Rectal smooth muscle tissue (tissue), 1 donor: ENCODE measurements around the gene CDKAL1.
"Not testable (repeated sequence)": the region's sequence is repeated elsewhere in the genome, so short reads cannot be mapped to it uniquely, and the experiment has no call there.

Source experiments
- H3K27ac ChIP-seq: one replicate; pipeline ENCODE4 v1.7.0; 2013; ENCODE audit warnings: low read depth, low read length, inconsistent platforms
- H3K27me3 ChIP-seq: one replicate; pipeline ENCODE4 v1.7.0; 2013; ENCODE audit warnings: low read length; ENCODE audit not compliant: control insufficient read depth, insufficient read depth
- H3K36me3 ChIP-seq: one replicate; pipeline ENCODE4 v1.7.0; 2013; ENCODE audit warnings: low read length; ENCODE audit not compliant: control insufficient read depth, insufficient read depth
- H3K4me1 ChIP-seq: one replicate; pipeline ENCODE4 v1.7.0; 2013; ENCODE audit warnings: low read length; ENCODE audit not compliant: control insufficient read depth, insufficient read depth
- H3K4me3 ChIP-seq: one replicate; pipeline ENCODE4 v1.7.0; 2013; ENCODE audit warnings: low read length
- H3K9ac ChIP-seq: one replicate; pipeline ENCODE4 v1.7.0; 2013; ENCODE audit warnings: low read length

Gene CDKAL1

DNA sequence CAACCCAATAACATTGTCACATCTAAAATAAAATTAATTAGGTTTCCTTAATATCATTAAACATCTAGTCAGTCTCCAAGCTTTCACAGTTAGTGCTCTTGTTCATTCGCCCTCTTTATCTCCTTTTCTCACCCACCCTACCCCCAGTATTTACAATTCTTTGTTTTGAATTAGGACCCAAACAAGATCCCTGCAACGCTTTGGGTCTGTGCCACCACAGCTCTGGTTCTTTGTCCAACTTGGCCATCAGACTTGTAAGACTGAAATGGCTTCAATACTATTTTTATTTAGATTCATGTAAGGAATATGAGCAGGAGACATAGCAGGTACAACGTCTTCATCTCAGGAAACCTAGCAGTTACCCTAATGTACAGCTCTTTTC lies 276.5 kb downstream of the CDKAL1 start:
- Histone ChIP-seq H3K4me1 (peaks cover 16% of the 10 kb centered on the region), H3K27me3 (no peaks in the 10 kb centered on the region), H3K36me3 (no peaks in the 10 kb centered on the region), H3K4me3 (no peak overlapping the region), H3K9ac (no peak overlapping the region), H3K27ac (peak overlapping the region; percentile 44)

DNA sequence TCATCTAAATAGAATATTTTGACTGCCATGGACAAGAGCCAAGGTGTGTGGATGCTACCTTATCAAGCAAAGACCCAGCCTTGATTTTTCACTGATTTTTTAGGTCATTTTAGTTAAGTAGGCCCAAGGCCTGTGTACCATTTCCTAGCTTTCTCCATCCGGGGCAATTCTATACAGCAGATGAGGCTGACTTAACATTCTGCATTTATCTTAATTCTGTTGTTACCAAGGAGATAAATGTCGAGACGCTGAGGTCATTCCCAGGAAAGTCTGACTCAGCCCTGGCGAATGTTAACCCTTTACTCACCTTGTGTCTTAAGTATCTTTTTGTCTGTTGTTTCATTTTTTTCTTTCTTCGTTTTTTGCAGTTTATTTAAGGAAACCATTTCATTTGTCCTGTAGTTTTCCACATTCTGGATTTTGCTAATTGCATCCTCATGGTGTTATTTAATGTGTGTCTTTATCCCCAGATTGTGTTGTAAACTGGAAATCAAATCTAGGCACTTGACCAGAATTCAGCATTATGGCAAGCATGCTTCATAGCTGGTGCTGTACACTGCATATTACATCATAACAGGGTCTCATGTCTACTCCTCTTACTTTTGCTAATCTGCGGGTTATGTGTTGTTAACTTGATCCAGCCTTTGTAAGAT lies 277.0 kb downstream of the CDKAL1 start:
- peaks cover 16% of the 10 kb centered on the region for H3K4me1 ChIP-seq
- no peaks in the 10 kb centered on the region for H3K27me3 ChIP-seq
- no peaks in the 10 kb centered on the region for H3K36me3 ChIP-seq
- H3K4me3 ChIP-seq, result no peak overlapping the region
- no peak overlapping the region for H3K9ac ChIP-seq
- H3K27ac ChIP-seq, result peak overlapping the region; percentile 44

- H3K9ac ChIP-seq, result no peak overlapping the region
- no peak overlapping the region for H3K27ac ChIP-seq
- H3K4me1 ChIP-seq, result peaks cover 16% of the 10 kb centered on the region
- H3K27me3 ChIP-seq, result no peaks in the 10 kb centered on the region
- H3K36me3 ChIP-seq, result no peaks in the 10 kb centered on the region
- no peak overlapping the region for H3K4me3 ChIP-seq
These were observed 278.5 kb downstream of the CDKAL1 start for GRCh38 chr6:20812776-20813175.

- Histone ChIP-seq H3K4me3 (no peak overlapping the region), H3K9ac (no peak overlapping the region), H3K36me3 (no peaks in the 10 kb centered on the region), H3K27me3 (no peaks in the 10 kb centered on the region), H3K4me1 (peaks cover 8% of the 10 kb centered on the region), H3K27ac (no peak overlapping the region)
These were observed 280.2 kb downstream of the CDKAL1 start for GRCh38 chr6:20814494-20814893.

GRCh38 chr6:20816126-20816525 lies 281.9 kb downstream of the CDKAL1 start:
- Histone ChIP-seq H3K9ac (no peak overlapping the region), H3K36me3 (no peaks in the 10 kb centered on the region), H3K4me3 (no peak overlapping the region), H3K4me1 (peaks cover 4% of the 10 kb centered on the region), H3K27ac (no peak overlapping the region), H3K27me3 (no peaks in the 10 kb centered on the region)

- Histone ChIP-seq H3K4me3 (no peak overlapping the region), H3K9ac (no peak overlapping the region), H3K36me3 (no peaks in the 10 kb centered on the region), H3K4me1 (no peaks in the 10 kb centered on the region), H3K27me3 (no peaks in the 10 kb centered on the region), H3K27ac (no peak overlapping the region)
These were observed 283.6 kb downstream of the CDKAL1 start for GRCh38 chr6:20817806-20818320.

DNA sequence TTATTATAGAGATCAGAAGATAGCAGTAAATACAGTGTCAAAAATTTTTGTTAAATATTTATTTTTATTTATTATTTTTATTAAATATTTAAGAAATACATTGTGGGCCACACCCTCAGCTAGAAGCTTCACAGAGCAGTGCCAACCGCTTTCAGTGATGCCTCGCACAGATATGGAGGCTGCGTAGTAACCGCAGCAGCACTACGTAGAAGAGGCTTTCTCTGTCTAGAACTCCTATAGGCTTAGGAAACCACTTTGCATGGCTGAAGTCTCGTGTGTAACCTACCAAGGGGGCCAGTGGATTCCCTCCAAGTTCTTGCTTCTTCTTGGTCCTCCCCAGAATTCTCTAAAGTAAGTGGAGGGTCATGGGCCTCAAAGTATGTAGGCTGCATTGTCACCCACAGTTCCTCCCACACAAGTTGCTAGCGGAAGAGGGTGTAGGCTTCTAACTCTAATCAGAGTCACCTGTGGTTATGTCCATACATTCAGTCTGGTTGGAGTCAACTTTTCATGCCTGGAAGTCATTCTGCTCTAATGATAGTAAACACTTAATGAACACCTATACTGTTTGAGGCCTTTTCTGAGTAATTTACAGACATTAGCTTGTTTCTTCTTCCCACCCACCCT lies 285.6 kb downstream of the CDKAL1 start:
- no peak overlapping the region for H3K9ac ChIP-seq
- no peaks in the 10 kb centered on the region for H3K4me1 ChIP-seq
- no peaks in the 10 kb centered on the region for H3K36me3 ChIP-seq
- H3K27me3 ChIP-seq, result no peaks in the 10 kb centered on the region
- H3K4me3 ChIP-seq, result no peak overlapping the region
- no peak overlapping the region for H3K27ac ChIP-seq

- H3K27ac ChIP-seq, result no peak overlapping the region
- H3K36me3 ChIP-seq, result no peaks in the 10 kb centered on the region
These were observed 292.1 kb downstream of the CDKAL1 start for GRCh38 chr6:20826378-20826777.

DNA sequence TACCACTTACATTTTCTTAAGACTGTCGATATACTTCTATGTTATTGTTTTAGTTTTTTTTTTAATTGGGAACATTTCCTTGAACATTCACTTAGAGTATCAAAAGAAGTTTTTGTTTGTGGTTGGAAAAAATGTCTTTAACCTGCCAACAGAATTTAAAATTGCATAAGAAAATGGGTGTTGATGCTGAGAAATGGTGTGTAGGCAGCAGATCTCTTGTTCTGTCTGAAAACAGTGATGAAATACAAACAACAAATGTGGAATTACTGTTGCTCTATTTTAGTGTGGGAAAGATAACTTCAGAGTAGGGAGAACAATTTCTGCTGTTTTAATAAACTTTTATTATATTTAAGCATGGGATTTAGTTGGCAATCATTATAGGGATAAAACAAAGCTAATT lies 293.5 kb downstream of the CDKAL1 start:
- H3K9ac ChIP-seq, result no peak overlapping the region
- H3K4me1 ChIP-seq, result no peaks in the 10 kb centered on the region
- H3K4me3 ChIP-seq, result no peak overlapping the region
- no peak overlapping the region for H3K27ac ChIP-seq
- no peaks in the 10 kb centered on the region for H3K36me3 ChIP-seq
- H3K27me3 ChIP-seq, result no peaks in the 10 kb centered on the region

More at GRCh38 chr6:20826378-20826777, 292.1 kb downstream of the CDKAL1 start:
- Histone ChIP-seq H3K27me3 (no peaks in the 10 kb centered on the region), H3K4me3 (no peak overlapping the region), H3K9ac (no peak overlapping the region), H3K4me1 (no peaks in the 10 kb centered on the region)

- H3K4me1 ChIP-seq, result no peaks in the 10 kb centered on the region
- no peaks in the 10 kb centered on the region for H3K27me3 ChIP-seq
- H3K9ac ChIP-seq, result no peak overlapping the region
- H3K36me3 ChIP-seq, result no peaks in the 10 kb centered on the region
- H3K4me3 ChIP-seq, result no peak overlapping the region
- H3K27ac ChIP-seq, result no peak overlapping the region
These were observed 296.3 kb downstream of the CDKAL1 start for GRCh38 chr6:20830576-20830975.

- not testable (repeated sequence) for H3K4me3 ChIP-seq, H3K27ac ChIP-seq, H3K27me3 ChIP-seq, H3K36me3 ChIP-seq, H3K4me1 ChIP-seq, H3K9ac ChIP-seq
These were observed 297.0 kb downstream of the CDKAL1 start for GRCh38 chr6:20831251-20831650.

DNA sequence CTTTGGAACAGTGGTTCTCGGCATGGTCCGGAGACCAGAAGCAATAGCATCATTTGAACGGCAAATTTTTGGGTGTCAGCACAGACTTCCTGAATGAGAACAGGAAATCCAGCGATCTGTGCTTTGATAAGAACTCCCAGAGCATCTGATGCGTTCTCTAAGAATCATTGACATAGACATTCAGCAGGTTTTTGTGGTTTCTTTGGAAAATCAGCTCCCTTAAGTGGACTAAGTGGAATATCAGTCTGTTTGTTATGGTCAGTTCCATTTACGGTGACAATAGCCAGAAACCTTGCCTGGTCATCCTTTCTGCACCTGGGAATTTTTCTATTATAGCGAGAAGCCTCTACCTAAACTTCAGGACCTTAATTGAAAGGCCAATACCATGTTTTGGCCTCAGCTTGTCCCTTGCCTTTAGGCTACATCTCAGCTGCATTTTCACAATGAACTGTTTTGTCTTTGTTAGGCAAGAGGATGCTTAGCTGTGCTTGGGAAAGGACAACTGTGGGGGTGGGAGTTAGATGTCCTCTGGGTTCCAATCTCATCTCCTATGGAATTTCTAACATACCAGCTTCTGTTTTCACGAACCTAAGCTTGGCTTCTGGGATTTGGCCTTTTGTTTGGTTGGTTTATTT lies 299.7 kb downstream of the CDKAL1 start:
- no peaks in the 10 kb centered on the region for H3K36me3 ChIP-seq
- no peak overlapping the region for H3K4me3 ChIP-seq
- H3K4me1 ChIP-seq, result no peaks in the 10 kb centered on the region
- no peaks in the 10 kb centered on the region for H3K27me3 ChIP-seq
- no peak overlapping the region for H3K27ac ChIP-seq
- no peak overlapping the region for H3K9ac ChIP-seq
